GM12878 (cell line): Measurements from ENCODE around the gene PPARD.

ENCODE experiments used
- CHD2 ChIP-seq: IDR thresholded peaks from 2 replicates; pipeline ENCODE4 v1.6.1; 2011; ENCODE audit warnings: low read depth, low read length, improper control_type of control experiment, borderline replicate concordance
- PKNOX1 ChIP-seq: fragments of 450-650 bp; IDR thresholded peaks from 2 replicates; pipeline ENCODE4 v1.6.1; 2016; ENCODE audit warnings: mild to moderate bottlenecking

GRCh38 chr6:35386989-35387388 is 44.6 kb downstream of the PPARD start:
- no peak for TF ChIP-seq PKNOX1
- TF ChIP-seq CHD2, result no peak
